OCI-LY7 (cell line): Measurements from ENCODE around the gene PTDSS2. TPM values are rescaled to one million over a fixed set of nuclear protein-coding genes. Genes with fewer than 3 reads are reported as not detected.

Experiments
- BruUV-seq: library from RNA; stranded (reverse); fragments of 400-500 nt; replicated peaks from 2 replicates; lab custom pipeline; 2021; lab: Mats Ljungman, UMichigan
- CTCF ChIA-PET: fragments of 300-600 bp; sonication (Branson Sonifier 250); formaldehyde crosslinking; loops from one replicate; lab custom pipeline; 2022; ENCODE audit warnings: antibody characterized with exemption; ENCODE audit not compliant: unreplicated experiment; lab: Charles Lee
- POLR2A ChIA-PET: fragments of 300-600 bp; sonication (Branson Sonifier 250); formaldehyde crosslinking; loops from one replicate; lab custom pipeline; 2022; ENCODE audit warnings: antibody characterized with exemption; lab: Charles Lee
- DNase-seq: peaks from one replicate; pipeline ENCODE4 v3.0.0-alpha.2; 2015; ENCODE audit warnings: low spot score
- H2AFZ ChIP-seq: fragments of 200-600 bp; sonication (generic), shearing (Covaris generic); 2 replicates; pipeline ENCODE4 v1.6.1; 2014; ENCODE audit warnings: mild to moderate bottlenecking, antibody characterized with exemption, low read length, moderate library complexity
- H3K27ac ChIP-seq: fragments of 200-600 bp; sonication (generic); 2 replicates; pipeline ENCODE4 v1.5.1; 2014; ENCODE audit warnings: mixed run types, low read depth, mild to moderate bottlenecking, moderate library complexity, low read length, inconsistent platforms; ENCODE audit not compliant: poor library complexity, severe bottlenecking
- H3K36me3 ChIP-seq: fragments of 200-600 bp; sonication (generic); 2 replicates; pipeline ENCODE4 v1.6.1; 2014; ENCODE audit warnings: mild to moderate bottlenecking, antibody characterized with exemption, low read length, moderate library complexity, mixed read lengths; ENCODE audit not compliant: insufficient read depth
- H3K4me1 ChIP-seq: fragments of 200-600 bp; sonication (generic); 2 replicates; pipeline ENCODE4 v1.5.1; 2014; ENCODE audit warnings: mild to moderate bottlenecking, low read length; ENCODE audit not compliant: insufficient read depth, poor library complexity, severe bottlenecking
- H3K4me2 ChIP-seq: fragments of 200-600 bp; sonication (generic); 2 replicates; pipeline ENCODE4 v1.6.1; 2014; ENCODE audit warnings: mild to moderate bottlenecking, low read length
- H3K4me3 ChIP-seq: fragments of 200-600 bp; sonication (generic); 2 replicates; pipeline ENCODE4 v1.5.1; 2014; ENCODE audit warnings: mild to moderate bottlenecking, low read depth, low read length; ENCODE audit not compliant: poor library complexity, severe bottlenecking
- H3K79me2 ChIP-seq: fragments of 200-600 bp; sonication (generic); 2 replicates; pipeline ENCODE4 v1.6.1; 2016; ENCODE audit warnings: low read depth, mild to moderate bottlenecking, low read length, moderate library complexity, mixed read lengths; ENCODE audit not compliant: insufficient read depth
- H3K9me2 ChIP-seq: fragments of 200-600 bp; sonication (generic); 2 replicates; pipeline ENCODE4 v1.6.1; 2016; ENCODE audit warnings: mild to moderate bottlenecking, low read length, mixed read lengths; ENCODE audit not compliant: insufficient read depth
- H3K9me3 ChIP-seq: fragments of 200-600 bp; sonication (generic); 2 replicates; pipeline ENCODE4 v1.6.1; 2014; ENCODE audit warnings: mild to moderate bottlenecking, mixed run types, low read length, mixed read lengths
- H4K20me1 ChIP-seq: fragments of 200-600 bp; sonication (generic); 2 replicates; pipeline ENCODE4 v1.6.1; 2014; ENCODE audit warnings: mild to moderate bottlenecking, antibody characterized with exemption, low read length, moderate library complexity, mixed read lengths; ENCODE audit not compliant: insufficient read depth
- CTCF ChIP-seq: fragments of 200-600 bp; sonication (generic); conservative IDR thresholded peaks from 2 replicates; pipeline ENCODE4 v1.5.1; 2014; ENCODE audit warnings: mild to moderate bottlenecking, antibody characterized with exemption, low read length, moderate library complexity, mixed read lengths
- EZH2phosphoT487 ChIP-seq: fragments of 200-600 bp; sonication (generic); IDR thresholded peaks from 2 replicates; pipeline ENCODE4 v1.6.1; 2018; ENCODE audit warnings: low read depth, borderline replicate concordance, mild to moderate bottlenecking, mixed run types, antibody characterized with exemption, low read length, moderate library complexity, mixed read lengths
- intact Hi-C: fragments of 100-400 bp; cut with micrococcal nuclease; formaldehyde crosslinking; loops from one replicate; pipeline ENCODE4 v1.10.0; 2022; ENCODE audit not compliant: unreplicated experiment
- total RNA-seq, 2 experiments: library from RNA; depleted of rRNA in 1 of 2; stranded (reverse); fragments of >200 nt in 1 of 2; shearing (Covaris generic) in 1 of 2; gene quantifications; 2 replicates each; pipeline ENCODE4 v1.2.3, GENCODE V29; 2014 to 2022

PTDSS2 gene
- total RNA-seq, 2 experiments from 2014 or later: 27.8 to 32.7 TPM

DNA sequence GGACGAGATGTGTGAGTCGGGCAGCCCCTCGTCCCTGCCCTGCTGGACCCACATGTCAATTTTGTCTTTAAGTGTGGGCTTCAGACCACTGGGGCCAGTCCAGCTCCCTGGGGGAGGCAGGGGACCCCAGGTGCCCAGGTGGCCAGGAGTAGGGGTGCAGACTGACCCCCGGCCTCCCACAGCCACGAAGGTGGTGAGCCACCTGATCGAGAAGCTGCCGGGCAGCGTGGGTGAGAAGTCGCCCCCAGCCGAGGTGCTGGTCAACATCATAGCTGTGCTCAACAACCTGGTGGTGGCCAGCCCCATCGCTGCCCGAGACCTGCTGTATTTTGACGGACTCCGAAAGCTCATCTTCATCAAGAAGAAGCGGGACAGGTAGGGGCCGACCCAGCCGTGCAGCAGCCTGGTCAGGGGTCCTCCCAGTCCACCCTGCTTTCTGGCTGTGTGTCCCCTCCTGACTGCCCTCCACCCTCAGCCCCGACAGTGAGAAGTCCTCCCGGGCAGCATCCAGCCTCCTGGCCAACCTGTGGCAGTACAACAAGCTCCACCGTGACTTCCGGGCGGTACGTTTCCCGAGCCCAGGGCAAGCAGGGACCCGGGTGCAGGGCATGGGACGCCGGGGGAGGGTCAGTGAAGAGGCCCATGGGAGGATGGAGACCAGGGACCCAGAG is 46.2 kb upstream of the PTDSS2 start:
- TF ChIP-seq EZH2phosphoT487 (no peak), CTCF (no peak)
- no peak overlapping the region for H3K4me3 ChIP-seq
- CTCF ChIA-PET: no interaction called here
- no peaks in the 10 kb centered on the region for H3K79me2 ChIP-seq
- no peak overlapping the region for H2AFZ ChIP-seq
- intact Hi-C loops: no loop called here
- H3K9me3 ChIP-seq: no peaks in the 10 kb centered on the region
- BruUV-seq: no TSS peak
- no peaks in the 10 kb centered on the region for H3K36me3 ChIP-seq
- H3K4me2 ChIP-seq: no peak overlapping the region
- DNase-seq: no peak
- no peaks in the 10 kb centered on the region for H3K9me2 ChIP-seq
- peaks cover 11% of the 10 kb centered on the region for H3K4me1 ChIP-seq
- no peaks in the 10 kb centered on the region for H4K20me1 ChIP-seq
- H3K27ac ChIP-seq: no peak overlapping the region
- POLR2A ChIA-PET: no interaction called here

DNA sequence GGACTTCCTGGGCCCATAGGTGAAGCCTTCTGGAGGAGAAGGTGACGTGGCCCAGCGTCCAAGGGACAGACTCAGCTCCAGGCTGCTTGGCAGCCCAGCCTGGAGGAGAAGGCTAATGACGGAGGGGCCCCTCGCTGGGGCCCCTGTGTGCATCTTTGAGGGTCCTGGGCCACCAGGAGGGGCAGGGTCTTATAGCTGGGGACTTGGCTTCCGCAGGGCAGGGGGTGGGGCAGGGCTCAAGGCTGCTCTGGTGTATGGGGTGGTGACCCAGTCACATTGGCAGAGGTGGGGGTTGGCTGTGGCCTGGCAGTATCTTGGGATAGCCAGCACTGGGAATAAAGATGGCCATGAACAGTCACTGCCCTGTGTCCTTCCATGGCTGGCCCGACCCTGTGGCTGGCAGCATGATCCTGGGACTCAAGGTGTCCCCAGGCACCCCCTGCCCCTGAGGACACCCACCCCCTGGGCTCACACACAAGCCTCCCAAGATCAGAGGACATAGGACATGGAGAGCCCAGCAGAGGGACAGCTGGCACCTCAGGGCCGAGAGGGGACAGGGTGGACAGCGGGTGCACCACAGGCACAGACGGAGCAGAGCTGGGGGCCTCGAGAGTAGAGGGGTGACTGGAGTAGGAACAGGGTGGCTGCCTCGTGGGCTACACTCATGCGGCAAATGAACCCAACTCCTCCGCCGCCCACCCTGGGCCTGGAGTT is 45.4 kb upstream of the PTDSS2 start:
- Histone ChIP-seq H3K27ac (no peak overlapping the region), H3K4me1 (peaks cover 11% of the 10 kb centered on the region), H3K79me2 (no peaks in the 10 kb centered on the region), H3K36me3 (no peaks in the 10 kb centered on the region), H3K9me3 (no peaks in the 10 kb centered on the region), H3K4me2 (no peak overlapping the region), H3K4me3 (no peak overlapping the region), H4K20me1 (no peaks in the 10 kb centered on the region), H3K9me2 (no peaks in the 10 kb centered on the region), H2AFZ (no peak overlapping the region)
- intact Hi-C loops: loop anchor here (5.0 kb wide), 1 partner anchor 103 kb away; the partner anchor contains the start of gene RNH1
- POLR2A ChIA-PET: no interaction called here
- CTCF ChIA-PET: interaction anchor here (0.6 kb wide), 1 partner anchor 44 kb away, joined by 3 read pairs; no protein-coding TSS in a partner anchor
- TF ChIP-seq EZH2phosphoT487 (no peak), CTCF (no peak)
- no TSS peak for BruUV-seq
- no peak for DNase-seq
